Kidney (tissue), 14 donors: ENCODE results near the gene MAP3K2. TPM values are rescaled to one million over a fixed set of nuclear protein-coding genes. Genes with fewer than 3 reads are reported as not detected.

Source experiments
- DNase-seq, 5 donors: peaks; one replicate each; pipeline ENCODE4 v3.0.0-alpha.2; 2013 to 2020
- FAIRE-seq: peaks from 2 replicates; lab custom pipeline; 2012; peaks lifted over from hg19 to GRCh38; lab: Jason Lieb, UNC
- H3K27ac ChIP-seq, 2 donors: one replicate each; pipeline ENCODE4 v1.7.0; 2013; ENCODE audit warnings: low read depth in 2 of 2, low read length in 2 of 2, inconsistent platforms in 1 of 2
- H3K27me3 ChIP-seq: one replicate; pipeline ENCODE4 v1.7.1; 2013; ENCODE audit warnings: low read length, inconsistent platforms; ENCODE audit not compliant: control insufficient read depth, insufficient read depth
- H3K36me3 ChIP-seq, 3 donors: one replicate each; pipeline versions ENCODE4 v1.7.0 to v1.7.1; 2013; ENCODE audit warnings: low read length in 3 of 3, control low read depth in 1 of 3, inconsistent platforms in 1 of 3; ENCODE audit not compliant: insufficient read depth in 3 of 3, control insufficient read depth in 2 of 3
- H3K4me1 ChIP-seq, 3 donors: one replicate each; pipeline versions ENCODE4 v1.7.0 to v1.7.1; 2013; ENCODE audit warnings: low read length in 3 of 3, inconsistent platforms in 1 of 3, low read depth in 1 of 3; ENCODE audit not compliant: control insufficient read depth in 2 of 3, insufficient read depth in 2 of 3
- H3K4me3 ChIP-seq, 3 donors: one replicate each; pipeline versions ENCODE4 v1.7.0 to v1.8.1; 2013; ENCODE audit warnings: low read length in 3 of 3, control low read depth in 1 of 3, inconsistent platforms in 1 of 3
- H3K9ac ChIP-seq, 3 donors: one replicate each; pipeline versions ENCODE4 v1.7.0 to v1.7.1; 2013; ENCODE audit warnings: low read length in 3 of 3, control low read depth in 1 of 3, inconsistent platforms in 1 of 3
- H3K9me3 ChIP-seq, 3 donors: one replicate each; pipeline versions ENCODE4 v1.7.0 to v1.7.1; 2013; ENCODE audit warnings: low read length in 3 of 3, control low read depth in 1 of 3, inconsistent platforms in 1 of 3; ENCODE audit not compliant: control insufficient read depth in 2 of 3, insufficient read depth in 1 of 3
- intact Hi-C: fragments of 100-400 bp; cut with DNase I; formaldehyde crosslinking; loops from one replicate; pipeline ENCODE4 v1.11.1; 2022
- polyA plus RNA-seq: library from polyadenylated mRNA; stranded (reverse); fragments of 350-450 nt; fragmentation: Illumina TruSeq; extraction: RNeasy Lipid Tissue Mini Kit (QIAGEN cat#74804); gene quantifications from one replicate; pipeline ENCODE4 v1.2.3, GENCODE V29; 2014; ENCODE audit warnings: low read depth, low replicate concordance; ENCODE audit not compliant: insufficient read depth
- total RNA-seq: library from RNA; stranded (reverse); fragmentation: NEBNext Ultra II Directional; extraction: Animal tissue kit (Norgen Biotek cat#: 25700); gene quantifications from one replicate; pipeline ENCODE4 v1.2.1, GENCODE V29; 2021
- TF ChIP-seq, protein P1 (sequence below): IDR thresholded peaks from 3 replicates; pipeline ENCODE4 v1.5.1; 2012; ENCODE audit warnings: mild to moderate bottlenecking, moderate library complexity, borderline replicate concordance; ENCODE audit not compliant: insufficient read depth; ENCODE audit errors: extremely low read depth
- donor health status: control.
- donor health status: control.
- donor health status: control.
- donor health status: control.
- donor health status: control.
- donor health status: DM: yes; HTN: yes; CAD: no.
- donor health status: Normal renal cell carcinoma (clear cell type).

The MAP3K2 gene
- total and polyA plus RNA-seq, 2 donors from 2014 or later = 4.9 to 65.3 TPM

DNA sequence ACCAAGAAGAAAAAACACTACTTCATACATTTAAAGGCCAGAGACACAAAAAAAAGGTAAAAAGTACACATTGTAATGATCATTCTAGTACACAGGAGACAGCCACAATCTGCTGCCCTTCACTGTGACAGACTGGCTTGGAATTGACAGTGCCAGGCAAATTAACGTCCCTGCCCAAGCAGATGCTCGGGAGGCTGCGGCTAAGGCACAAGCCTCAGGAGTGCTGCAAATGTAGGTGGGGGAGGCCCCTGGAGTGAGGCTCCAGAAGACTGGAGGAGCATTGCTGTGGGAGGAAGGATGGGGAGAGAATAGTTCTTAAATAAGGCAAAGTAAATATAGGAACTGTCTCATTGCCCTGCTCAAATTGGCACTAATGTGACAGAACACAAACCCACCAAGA, 112.4 kb downstream of the MAP3K2 start:
- Histone ChIP-seq H3K9ac (no peak overlapping the region), H3K27me3 (no peaks in the 10 kb centered on the region), H3K27ac (no peak overlapping the region), H3K4me1 (no peaks in the 10 kb centered on the region), H3K9me3 (no peaks in the 10 kb centered on the region), H3K36me3 (peaks cover 15 to 65% (median 38%) of the 10 kb centered on the region in 3 donors), H3K4me3 (no peak overlapping the region)
- TF ChIP-seq, protein P1, sequence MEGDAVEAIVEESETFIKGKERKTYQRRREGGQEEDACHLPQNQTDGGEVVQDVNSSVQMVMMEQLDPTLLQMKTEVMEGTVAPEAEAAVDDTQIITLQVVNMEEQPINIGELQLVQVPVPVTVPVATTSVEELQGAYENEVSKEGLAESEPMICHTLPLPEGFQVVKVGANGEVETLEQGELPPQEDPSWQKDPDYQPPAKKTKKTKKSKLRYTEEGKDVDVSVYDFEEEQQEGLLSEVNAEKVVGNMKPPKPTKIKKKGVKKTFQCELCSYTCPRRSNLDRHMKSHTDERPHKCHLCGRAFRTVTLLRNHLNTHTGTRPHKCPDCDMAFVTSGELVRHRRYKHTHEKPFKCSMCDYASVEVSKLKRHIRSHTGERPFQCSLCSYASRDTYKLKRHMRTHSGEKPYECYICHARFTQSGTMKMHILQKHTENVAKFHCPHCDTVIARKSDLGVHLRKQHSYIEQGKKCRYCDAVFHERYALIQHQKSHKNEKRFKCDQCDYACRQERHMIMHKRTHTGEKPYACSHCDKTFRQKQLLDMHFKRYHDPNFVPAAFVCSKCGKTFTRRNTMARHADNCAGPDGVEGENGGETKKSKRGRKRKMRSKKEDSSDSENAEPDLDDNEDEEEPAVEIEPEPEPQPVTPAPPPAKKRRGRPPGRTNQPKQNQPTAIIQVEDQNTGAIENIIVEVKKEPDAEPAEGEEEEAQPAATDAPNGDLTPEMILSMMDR = no peak
- DNase-seq = no peak
- FAIRE-seq = no peak
- intact Hi-C loops = no loop called here

DNA sequence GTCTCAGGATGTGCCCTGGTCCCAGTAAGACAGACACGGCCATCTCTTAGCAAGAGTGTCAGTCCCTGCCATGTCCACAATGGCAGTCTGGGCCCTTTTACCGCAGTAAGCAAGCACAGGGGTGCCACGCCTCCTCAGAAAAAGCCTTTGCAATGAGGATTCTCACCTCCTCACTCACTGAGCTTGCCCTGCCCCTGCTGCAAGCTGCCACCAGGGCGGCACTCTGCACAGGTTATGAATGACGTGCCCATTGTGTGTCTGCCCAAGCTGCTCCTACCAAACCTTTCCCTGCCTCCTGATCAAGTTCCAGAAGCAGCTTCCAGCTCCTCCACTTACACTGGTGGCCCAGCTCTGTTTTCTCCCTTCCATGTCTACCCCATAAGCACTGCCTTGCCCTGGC, 117.1 kb downstream of the MAP3K2 start:
- no peak overlapping the region for H3K9ac ChIP-seq
- peaks cover 16 to 59% (median 36%) of the 10 kb centered on the region in 3 donors for H3K36me3 ChIP-seq
- H3K27me3 ChIP-seq = no peaks in the 10 kb centered on the region
- H3K4me1 ChIP-seq = no peaks in the 10 kb centered on the region
- no peaks in the 10 kb centered on the region for H3K9me3 ChIP-seq
- intact Hi-C loops = no loop called here
- DNase-seq = no peak
- H3K27ac ChIP-seq = no peak overlapping the region
- FAIRE-seq = no peak
- no peak overlapping the region for H3K4me3 ChIP-seq
- TF ChIP-seq, protein P1 = no peak

DNA sequence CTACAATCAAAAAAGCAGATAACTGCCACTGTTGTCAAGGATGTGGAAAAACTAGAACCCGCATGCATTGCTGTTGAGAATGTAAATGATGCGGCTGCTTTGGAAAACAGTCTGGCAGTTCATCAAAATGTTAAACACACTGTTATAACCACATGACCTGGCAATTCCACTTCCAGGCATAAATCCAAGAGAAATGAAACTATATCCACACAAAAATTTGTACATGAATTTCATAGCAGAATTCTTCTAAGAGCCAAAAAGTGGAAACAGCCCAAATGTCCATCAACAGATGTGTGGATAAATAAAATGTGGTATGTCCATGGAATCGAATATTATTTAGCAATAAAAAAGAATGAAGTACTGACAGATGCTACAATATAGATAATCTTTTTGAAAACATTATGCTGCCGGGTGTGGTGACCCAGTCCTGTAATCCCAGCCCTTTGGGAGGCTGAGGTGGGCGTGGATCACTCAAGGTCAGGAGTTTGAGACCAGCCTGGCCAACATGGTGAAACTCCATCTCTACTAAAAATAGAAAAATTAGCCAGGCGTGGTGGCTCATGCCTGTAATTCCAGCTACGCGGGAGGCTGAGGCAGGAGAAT, 125.9 kb downstream of the MAP3K2 start:
- no peak overlapping the region for H3K9ac ChIP-seq
- peak in 1 of 5 donors; percentile 22 for DNase-seq
- no peak overlapping the region for H3K27ac ChIP-seq
- no peaks in the 10 kb centered on the region for H3K27me3 ChIP-seq
- FAIRE-seq = no peak
- intact Hi-C loops = no loop called here
- H3K36me3 ChIP-seq = peaks cover 6 to 27% (median 24%) of the 10 kb centered on the region in 3 donors
- no peaks in the 10 kb centered on the region for H3K4me1 ChIP-seq
- H3K4me3 ChIP-seq = no peak overlapping the region
- TF ChIP-seq, protein P1 = no peak
- H3K9me3 ChIP-seq = no peaks in the 10 kb centered on the region

DNA sequence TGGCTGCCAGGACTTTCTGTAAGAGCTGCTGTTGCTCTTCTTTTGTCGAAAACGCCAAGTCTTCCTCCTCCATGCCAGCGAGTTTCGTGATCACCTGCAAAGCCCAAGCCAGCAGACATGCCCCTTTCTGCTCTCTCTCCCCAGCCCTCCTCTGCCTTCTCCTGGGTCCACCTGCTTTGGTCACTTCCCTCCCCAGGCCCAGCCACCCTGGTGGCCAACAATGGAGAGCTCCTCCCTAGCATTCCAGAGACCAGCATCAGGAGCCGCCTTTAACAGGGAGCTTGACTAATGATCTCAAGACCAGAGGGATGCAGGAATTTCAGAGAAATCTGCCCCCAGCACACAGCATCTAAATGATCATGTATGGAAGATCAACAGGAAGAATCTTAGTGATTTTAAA, 128.4 kb downstream of the MAP3K2 start:
- intact Hi-C loops = no loop called here
- FAIRE-seq = no peak
- H3K36me3 ChIP-seq = peaks cover 6 to 26% (median 24%) of the 10 kb centered on the region in 3 donors

More for the DNA sequence above, 128.4 kb downstream of the MAP3K2 start:
- no peaks in the 10 kb centered on the region for H3K4me1 ChIP-seq
- no peak overlapping the region for H3K9ac ChIP-seq
- H3K27ac ChIP-seq = no peak overlapping the region
- no peak for DNase-seq
- no peaks in the 10 kb centered on the region for H3K27me3 ChIP-seq
- no peak overlapping the region for H3K4me3 ChIP-seq
- H3K9me3 ChIP-seq = no peaks in the 10 kb centered on the region
- TF ChIP-seq, protein P1 = no peak
